ENCODE results near the gene ZNF804A.

Gene ZNF804A

DNA sequence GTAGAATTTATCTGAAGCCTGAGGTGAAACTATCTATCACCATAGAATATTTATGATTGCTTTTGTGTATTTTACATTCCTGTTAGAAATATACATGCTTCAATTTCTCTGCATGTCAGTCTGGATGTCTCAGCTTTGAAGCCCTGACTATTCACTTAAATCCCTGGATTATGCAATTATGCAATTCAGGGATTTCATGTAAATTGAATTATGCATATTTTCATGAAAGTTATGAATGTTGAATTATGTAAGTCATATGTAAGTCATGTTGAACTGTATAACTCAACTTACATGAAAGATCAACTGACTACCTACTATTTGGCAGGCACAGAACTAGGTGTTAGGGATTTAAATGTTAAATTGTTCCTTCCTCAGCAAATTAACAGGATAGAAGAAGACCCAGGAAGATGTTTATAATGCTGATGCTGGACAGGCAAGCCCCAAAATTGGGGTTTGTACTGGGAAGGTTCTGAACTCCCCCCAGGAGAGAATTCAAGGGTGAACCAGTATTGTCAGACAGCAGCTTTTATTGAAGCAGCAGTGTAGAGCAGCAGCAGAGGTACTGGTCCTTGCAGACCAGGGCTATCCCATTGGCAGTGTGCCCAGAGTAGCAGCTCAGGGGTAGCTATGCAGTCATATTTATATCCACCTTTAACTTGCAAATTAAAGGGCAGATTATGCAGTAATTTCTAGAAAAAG, 236.5 kb downstream of the ZNF804A start:
- TF ChIP-seq ARNTL (CRISPR knock-in tag; IDR thresholded peaks at IDR 0.05; ENCODE audit: borderline replicate concordance, low read depth) (no peak), ZC3H10 (CRISPR knock-in tag; IDR thresholded peaks at IDR 0.05) (no peak), BACH2 (CRISPR knock-in tag; IDR thresholded peaks at IDR 0.05; ENCODE audit: borderline replicate concordance) (no peak), ISL1 (CRISPR knock-in tag; IDR thresholded peaks at IDR 0.05) (peak; percentile 70)
- TF ChIP-seq, protein P1, sequence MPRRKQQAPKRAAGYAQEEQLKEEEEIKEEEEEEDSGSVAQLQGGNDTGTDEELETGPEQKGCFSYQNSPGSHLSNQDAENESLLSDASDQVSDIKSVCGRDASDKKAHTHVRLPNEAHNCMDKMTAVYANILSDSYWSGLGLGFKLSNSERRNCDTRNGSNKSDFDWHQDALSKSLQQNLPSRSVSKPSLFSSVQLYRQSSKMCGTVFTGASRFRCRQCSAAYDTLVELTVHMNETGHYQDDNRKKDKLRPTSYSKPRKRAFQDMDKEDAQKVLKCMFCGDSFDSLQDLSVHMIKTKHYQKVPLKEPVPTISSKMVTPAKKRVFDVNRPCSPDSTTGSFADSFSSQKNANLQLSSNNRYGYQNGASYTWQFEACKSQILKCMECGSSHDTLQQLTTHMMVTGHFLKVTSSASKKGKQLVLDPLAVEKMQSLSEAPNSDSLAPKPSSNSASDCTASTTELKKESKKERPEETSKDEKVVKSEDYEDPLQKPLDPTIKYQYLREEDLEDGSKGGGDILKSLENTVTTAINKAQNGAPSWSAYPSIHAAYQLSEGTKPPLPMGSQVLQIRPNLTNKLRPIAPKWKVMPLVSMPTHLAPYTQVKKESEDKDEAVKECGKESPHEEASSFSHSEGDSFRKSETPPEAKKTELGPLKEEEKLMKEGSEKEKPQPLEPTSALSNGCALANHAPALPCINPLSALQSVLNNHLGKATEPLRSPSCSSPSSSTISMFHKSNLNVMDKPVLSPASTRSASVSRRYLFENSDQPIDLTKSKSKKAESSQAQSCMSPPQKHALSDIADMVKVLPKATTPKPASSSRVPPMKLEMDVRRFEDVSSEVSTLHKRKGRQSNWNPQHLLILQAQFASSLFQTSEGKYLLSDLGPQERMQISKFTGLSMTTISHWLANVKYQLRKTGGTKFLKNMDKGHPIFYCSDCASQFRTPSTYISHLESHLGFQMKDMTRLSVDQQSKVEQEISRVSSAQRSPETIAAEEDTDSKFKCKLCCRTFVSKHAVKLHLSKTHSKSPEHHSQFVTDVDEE (CRISPR knock-in tag; IDR thresholded peaks at IDR 0.05): no peak
- ATAC-seq: peak; percentile 49; the same call in 1 of the 3 replicates

DNA sequence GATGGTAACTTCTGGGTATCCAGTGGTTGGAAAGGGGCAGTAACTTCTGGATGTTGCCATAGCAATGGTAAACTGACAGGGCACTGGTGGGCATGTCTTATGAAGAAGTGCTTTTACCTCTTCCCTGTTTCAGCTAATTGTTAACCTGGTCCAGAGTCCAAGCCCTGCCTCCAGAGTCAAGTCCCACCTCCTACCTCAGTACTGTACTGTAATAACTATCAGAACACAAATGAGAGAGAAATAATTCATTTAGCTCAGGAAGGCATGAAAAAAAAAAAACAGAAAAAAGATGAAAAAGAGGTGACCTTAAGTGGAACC, 237.0 kb downstream of the ZNF804A start:
- ATAC-seq: no peak
- TF ChIP-seq ZNF8 (CRISPR knock-in tag; IDR thresholded peaks at IDR 0.05) (no peak), CSDC2 (CRISPR knock-in tag; IDR thresholded peaks at IDR 0.05) (no peak)
- TF ChIP-seq, protein P2, sequence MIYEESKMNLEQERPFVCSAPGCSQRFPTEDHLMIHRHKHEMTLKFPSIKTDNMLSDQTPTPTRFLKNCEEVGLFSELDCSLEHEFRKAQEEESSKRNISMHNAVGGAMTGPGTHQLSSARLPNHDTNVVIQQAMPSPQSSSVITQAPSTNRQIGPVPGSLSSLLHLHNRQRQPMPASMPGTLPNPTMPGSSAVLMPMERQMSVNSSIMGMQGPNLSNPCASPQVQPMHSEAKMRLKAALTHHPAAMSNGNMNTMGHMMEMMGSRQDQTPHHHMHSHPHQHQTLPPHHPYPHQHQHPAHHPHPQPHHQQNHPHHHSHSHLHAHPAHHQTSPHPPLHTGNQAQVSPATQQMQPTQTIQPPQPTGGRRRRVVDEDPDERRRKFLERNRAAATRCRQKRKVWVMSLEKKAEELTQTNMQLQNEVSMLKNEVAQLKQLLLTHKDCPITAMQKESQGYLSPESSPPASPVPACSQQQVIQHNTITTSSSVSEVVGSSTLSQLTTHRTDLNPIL (CRISPR knock-in tag; IDR thresholded peaks at IDR 0.05; ENCODE audit: low read depth): no peak

DNA sequence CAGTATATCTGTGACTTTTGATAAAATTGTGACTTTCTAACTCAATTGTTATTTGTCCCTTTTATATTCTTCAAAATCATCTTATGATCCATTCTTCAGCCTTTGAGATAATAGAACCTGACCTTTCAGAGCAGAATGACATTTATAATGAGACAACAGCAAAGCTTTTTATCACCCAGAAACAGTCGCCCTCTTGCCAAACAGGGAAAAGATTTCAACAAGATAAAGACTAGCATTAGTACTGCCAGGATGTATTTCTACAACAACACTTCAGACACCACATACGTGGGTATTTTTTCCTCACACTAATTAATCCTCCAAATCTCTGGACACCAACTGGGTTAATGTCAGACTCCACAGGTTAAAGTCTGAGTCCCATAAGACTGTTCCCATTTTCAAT, 249.0 kb downstream of the ZNF804A start:
- TF ChIP-seq ZFP3 (CRISPR knock-in tag; IDR thresholded peaks at IDR 0.05) (no peak), ZNF565 (CRISPR knock-in tag; conservative IDR thresholded peaks at IDR 0.05; ENCODE audit: low read depth) (no peak), ISL1 (CRISPR knock-in tag; IDR thresholded peaks at IDR 0.05) (no peak), TCF4 (CRISPR knock-in tag; IDR thresholded peaks at IDR 0.05; ENCODE audit: borderline replicate concordance) (no peak), ZNF8 (CRISPR knock-in tag; IDR thresholded peaks at IDR 0.05) (no peak), RARB (CRISPR knock-in tag; IDR thresholded peaks at IDR 0.05) (no peak), TOX (CRISPR knock-in tag; IDR thresholded peaks at IDR 0.05; ENCODE audit: borderline replicate concordance) (no peak), PPARA (CRISPR knock-in tag; IDR thresholded peaks at IDR 0.05; ENCODE audit: borderline replicate concordance) (no peak), GLIS3 (CRISPR knock-in tag; IDR thresholded peaks at IDR 0.05) (no peak), CSDC2 (CRISPR knock-in tag; IDR thresholded peaks at IDR 0.05) (no peak), SNAI2 (CRISPR knock-in tag; IDR thresholded peaks at IDR 0.05) (no peak), ESRRG (CRISPR knock-in tag; IDR thresholded peaks at IDR 0.05) (no peak), ZNF70 (CRISPR knock-in tag; IDR thresholded peaks at IDR 0.05) (no peak), BACH2 (CRISPR knock-in tag; IDR thresholded peaks at IDR 0.05; ENCODE audit: borderline replicate concordance) (no peak), OSR1 (CRISPR knock-in tag; IDR thresholded peaks at IDR 0.05) (no peak)
- TF ChIP-seq, protein P1 (CRISPR knock-in tag; IDR thresholded peaks at IDR 0.05): no peak
- TF ChIP-seq, protein P3, sequence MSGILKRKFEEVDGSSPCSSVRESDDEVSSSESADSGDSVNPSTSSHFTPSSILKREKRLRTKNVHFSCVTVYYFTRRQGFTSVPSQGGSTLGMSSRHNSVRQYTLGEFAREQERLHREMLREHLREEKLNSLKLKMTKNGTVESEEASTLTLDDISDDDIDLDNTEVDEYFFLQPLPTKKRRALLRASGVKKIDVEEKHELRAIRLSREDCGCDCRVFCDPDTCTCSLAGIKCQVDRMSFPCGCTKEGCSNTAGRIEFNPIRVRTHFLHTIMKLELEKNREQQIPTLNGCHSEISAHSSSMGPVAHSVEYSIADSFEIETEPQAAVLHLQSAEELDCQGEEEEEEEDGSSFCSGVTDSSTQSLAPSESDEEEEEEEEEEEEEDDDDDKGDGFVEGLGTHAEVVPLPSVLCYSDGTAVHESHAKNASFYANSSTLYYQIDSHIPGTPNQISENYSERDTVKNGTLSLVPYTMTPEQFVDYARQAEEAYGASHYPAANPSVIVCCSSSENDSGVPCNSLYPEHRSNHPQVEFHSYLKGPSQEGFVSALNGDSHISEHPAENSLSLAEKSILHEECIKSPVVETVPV (CRISPR knock-in tag; IDR thresholded peaks at IDR 0.05): no peak
- TF ChIP-seq, protein P4, sequence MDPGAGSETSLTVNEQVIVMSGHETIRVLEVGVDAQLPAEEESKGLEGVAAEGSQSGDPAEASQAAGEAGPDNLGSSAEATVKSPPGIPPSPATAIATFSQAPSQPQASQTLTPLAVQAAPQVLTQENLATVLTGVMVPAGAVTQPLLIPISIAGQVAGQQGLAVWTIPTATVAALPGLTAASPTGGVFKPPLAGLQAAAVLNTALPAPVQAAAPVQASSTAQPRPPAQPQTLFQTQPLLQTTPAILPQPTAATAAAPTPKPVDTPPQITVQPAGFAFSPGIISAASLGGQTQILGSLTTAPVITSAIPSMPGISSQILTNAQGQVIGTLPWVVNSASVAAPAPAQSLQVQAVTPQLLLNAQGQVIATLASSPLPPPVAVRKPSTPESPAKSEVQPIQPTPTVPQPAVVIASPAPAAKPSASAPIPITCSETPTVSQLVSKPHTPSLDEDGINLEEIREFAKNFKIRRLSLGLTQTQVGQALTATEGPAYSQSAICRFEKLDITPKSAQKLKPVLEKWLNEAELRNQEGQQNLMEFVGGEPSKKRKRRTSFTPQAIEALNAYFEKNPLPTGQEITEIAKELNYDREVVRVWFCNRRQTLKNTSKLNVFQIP (CRISPR knock-in tag; IDR thresholded peaks at IDR 0.05; ENCODE audit: borderline replicate concordance, low read depth): no peak
- TF ChIP-seq, protein P5, sequence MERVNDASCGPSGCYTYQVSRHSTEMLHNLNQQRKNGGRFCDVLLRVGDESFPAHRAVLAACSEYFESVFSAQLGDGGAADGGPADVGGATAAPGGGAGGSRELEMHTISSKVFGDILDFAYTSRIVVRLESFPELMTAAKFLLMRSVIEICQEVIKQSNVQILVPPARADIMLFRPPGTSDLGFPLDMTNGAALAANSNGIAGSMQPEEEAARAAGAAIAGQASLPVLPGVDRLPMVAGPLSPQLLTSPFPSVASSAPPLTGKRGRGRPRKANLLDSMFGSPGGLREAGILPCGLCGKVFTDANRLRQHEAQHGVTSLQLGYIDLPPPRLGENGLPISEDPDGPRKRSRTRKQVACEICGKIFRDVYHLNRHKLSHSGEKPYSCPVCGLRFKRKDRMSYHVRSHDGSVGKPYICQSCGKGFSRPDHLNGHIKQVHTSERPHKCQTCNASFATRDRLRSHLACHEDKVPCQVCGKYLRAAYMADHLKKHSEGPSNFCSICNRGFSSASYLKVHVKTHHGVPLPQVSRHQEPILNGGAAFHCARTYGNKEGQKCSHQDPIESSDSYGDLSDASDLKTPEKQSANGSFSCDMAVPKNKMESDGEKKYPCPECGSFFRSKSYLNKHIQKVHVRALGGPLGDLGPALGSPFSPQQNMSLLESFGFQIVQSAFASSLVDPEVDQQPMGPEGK (CRISPR knock-in tag; IDR thresholded peaks at IDR 0.05; ENCODE audit: borderline replicate concordance): no peak
- no peak for ATAC-seq

All from SK-N-SH treated with all-trans-retinoic acid at 6 μM for 48 hours (cell line).